Fibroblast of the conjunctiva (primary cell): ENCODE results near the gene PDRG1.

Experiments
- DNase-seq: peaks from one replicate; pipeline ENCODE4 v3.0.0-alpha.2; 2010; ENCODE audit warnings: low read depth

The PDRG1 gene

DNA sequence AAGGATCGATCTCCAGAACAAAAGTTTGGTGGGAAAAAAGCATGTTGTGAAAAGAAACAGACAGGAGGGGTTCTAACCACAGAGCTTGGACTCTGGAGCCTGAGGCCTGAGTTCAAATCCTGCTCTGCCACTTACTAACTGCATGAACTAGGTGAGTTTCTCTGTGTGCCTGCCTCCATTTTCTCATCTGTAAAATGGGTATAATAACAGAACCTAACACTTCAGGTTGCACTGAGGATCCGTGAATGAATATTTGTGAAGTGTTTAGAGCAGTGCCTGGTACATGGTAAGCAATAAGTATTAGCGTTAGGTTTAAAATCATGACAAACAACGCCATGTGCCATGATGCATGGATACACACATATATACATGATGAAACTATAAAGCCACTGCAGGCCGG is 44.8 kb downstream of the PDRG1 start:
- DNase-seq: no peak

GRCh38 chr20:31906001-31906400 is 45.8 kb downstream of the PDRG1 start:
- no peak for DNase-seq

GRCh38 chr20:31903627-31904386 is 48.0 kb downstream of the PDRG1 start:
- DNase-seq: no peak

GRCh38 chr20:31901615-31902014 is 50.2 kb downstream of the PDRG1 start:
- DNase-seq: no peak

- DNase-seq: no peak
Observed at GRCh38 chr20:31897541-31897940, 54.3 kb downstream of the PDRG1 start.

DNA sequence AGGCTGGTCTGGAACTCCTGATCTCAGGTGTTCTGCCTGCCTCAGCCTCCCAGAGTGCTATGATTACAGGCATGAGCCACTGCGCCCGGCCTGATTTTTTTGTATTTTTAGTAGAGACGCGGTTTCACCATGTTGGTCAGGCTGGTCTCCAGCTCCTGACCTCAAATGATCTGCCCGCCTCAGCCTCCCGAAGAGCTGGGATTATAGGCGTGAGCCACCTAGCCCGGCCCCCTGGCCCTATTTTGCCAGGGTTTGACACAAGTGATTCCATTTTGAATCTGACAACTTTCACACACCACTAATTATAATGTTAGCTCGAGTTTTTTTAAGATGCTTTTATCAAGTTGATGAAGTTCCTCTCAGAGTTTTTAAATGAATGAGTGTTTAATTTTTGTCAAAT is 55.8 kb downstream of the PDRG1 start:
- no peak for DNase-seq

GRCh38 chr20:31894980-31895675 is 56.7 kb downstream of the PDRG1 start:
- no peak for DNase-seq
